HG02943 (cell line): ENCODE data around the gene LMAN1L.

Source experiments
- ATAC-seq: cut with Tn5 transposase; IDR thresholded peaks from one replicate; pipeline ENCODE4 v1.9.1; 2021; ENCODE audit warnings: mild to moderate bottlenecking, low read depth, moderate library complexity; ENCODE audit not compliant: unreplicated experiment

The LMAN1L gene

GRCh38 chr15:74792227-74793016, 20.2 kb upstream of the LMAN1L start:
- ATAC-seq: no peak

DNA sequence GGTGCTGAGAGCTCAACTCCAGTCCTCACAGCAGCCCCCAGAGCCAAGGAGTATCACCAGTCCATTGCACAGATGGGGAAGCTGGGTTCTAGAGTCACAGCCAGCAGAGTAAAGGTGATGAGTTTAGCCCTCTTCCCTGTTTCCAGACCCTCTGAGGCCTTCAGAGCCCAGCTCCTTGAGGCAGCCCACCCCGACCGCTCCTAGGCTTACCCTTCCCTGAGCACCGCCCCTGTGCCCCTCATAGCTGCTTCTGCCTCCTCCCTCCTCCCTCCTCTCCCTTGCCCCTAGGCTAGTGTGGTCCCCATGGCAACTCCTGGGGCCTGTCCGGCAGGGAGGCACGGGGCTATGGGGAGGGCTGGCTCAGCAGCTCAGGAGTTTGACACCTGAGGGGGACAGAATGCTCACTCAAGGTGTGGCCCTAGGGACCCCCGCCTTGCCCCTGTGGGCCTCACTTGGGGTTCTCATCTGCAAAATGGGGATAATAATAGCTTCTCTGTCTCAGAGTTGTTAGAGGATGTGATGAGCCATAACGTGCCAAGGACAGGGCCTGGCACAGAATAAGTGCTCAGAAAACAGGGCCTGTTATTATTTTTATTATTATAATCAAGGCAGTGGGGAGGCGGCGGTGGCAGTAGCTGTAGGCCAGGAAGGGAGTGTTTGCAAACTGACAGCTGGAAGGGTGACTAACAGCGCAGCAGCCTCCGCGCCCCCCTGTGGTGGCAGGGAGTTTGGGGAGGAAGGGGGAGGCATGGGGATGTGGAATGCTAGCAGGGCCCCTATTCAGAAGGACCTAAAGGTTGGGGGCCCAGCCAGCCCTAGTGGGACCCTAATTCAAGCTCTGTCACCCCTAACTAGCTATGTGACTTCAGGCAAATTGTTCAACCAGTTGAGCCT, 19.3 kb upstream of the LMAN1L start:
- ATAC-seq: no peak

DNA sequence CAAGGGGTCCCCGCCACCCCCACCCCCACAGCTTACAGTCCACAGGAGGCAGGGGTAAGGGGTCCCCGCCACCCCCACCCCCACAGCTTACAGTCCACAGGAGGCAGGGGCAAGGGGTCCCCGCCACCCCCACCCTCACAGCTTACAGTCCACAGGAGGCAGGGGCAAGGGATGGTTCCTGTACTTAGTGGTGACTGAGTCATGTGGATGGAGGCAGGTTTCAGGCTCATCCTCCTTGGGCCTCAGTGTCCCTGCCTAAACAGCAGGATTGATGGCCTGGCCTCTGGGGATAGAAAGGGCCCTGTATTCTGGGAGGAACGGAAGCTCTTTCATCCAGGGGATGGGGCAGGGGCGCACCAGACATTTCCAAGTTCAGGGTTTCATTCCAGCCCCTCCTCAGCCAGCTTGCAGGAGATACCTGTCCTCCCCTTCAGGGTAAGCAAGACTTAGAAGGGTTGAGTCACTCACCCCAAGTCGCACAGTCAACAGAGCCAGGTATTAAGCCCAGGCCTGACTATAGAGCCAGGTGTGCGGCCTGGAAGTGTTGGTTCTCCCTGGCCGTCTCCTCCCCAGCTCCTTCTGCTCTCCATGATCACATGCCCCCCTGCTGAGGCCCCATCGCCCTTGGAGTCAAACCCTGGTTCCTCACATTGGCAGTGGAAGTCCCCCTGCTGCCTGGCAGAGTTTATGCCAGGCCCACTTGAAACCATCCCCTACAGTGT, 18.2 kb upstream of the LMAN1L start:
- no peak for ATAC-seq

GRCh38 chr15:74794970-74795349, 17.7 kb upstream of the LMAN1L start:
- ATAC-seq: no peak

GRCh38 chr15:74795966-74796625, 16.5 kb upstream of the LMAN1L start:
- ATAC-seq: no peak

- ATAC-seq: no peak
Observed at GRCh38 chr15:74798388-74799254, 14.0 kb upstream of the LMAN1L start.

DNA sequence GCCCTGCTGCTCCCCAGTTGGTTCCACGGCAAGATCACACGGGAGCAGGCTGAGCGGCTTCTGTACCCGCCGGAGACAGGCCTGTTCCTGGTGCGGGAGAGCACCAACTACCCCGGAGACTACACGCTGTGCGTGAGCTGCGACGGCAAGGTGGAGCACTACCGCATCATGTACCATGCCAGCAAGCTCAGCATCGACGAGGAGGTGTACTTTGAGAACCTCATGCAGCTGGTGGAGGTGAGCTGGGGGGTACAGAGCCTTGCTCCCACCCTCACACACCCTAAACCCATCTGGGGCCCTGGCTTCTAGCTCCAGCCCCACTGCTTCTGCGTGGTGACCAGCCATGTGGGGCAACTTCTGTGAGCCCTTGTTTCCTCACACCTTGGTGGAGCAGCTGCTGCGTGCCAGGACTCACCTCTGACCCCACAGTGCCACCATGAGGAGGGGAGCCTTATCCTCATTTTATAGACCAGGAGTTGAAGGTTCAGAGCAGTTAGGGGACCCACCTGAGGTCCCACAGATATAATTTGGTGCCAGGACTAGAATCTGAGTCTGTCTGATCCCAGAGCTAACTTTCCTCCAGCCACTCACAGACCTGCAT, 13.3 kb upstream of the LMAN1L start:
- ATAC-seq: no peak

DNA sequence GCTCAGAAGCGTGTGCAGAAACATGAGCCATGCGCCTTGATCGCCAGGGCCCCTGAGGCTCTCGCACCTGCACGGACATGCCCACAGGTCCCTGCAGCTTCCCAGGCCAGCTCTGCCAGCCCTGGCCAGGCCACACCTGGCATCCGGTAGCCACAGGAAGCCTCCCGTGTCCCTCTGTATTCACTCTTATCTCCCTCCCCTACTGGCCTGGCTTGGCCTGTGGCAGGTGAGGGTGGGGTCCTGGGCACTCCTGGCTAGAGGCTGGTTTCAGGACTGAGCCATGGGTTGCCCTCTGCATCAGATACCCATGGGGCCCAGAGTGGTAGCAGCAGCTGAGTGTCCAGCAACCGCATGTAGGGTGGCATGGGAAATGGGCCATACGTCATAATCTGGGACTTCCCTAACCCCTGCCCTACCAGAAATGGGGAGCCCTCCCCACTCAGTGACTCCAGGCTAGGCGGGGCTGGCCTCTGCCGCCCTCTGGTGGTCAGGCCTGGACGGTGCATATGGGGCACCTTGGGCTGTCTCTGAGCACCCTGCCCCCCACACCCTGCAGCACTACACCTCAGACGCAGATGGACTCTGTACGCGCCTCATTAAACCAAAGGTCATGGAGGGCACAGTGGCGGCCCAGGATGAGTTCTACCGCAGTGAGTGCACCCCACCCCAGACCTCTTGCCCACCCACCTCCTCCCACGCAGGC, 12.6 kb upstream of the LMAN1L start:
- ATAC-seq: no peak

GRCh38 chr15:74800559-74801094, 12.0 kb upstream of the LMAN1L start:
- no peak for ATAC-seq

- ATAC-seq: no peak
Observed at GRCh38 chr15:74801311-74801997, 11.2 kb upstream of the LMAN1L start.

- ATAC-seq: no peak
Observed at GRCh38 chr15:74802290-74802689, 10.3 kb upstream of the LMAN1L start.

- no peak for ATAC-seq
Observed at GRCh38 chr15:74802862-74803447, 9.7 kb upstream of the LMAN1L start.

DNA sequence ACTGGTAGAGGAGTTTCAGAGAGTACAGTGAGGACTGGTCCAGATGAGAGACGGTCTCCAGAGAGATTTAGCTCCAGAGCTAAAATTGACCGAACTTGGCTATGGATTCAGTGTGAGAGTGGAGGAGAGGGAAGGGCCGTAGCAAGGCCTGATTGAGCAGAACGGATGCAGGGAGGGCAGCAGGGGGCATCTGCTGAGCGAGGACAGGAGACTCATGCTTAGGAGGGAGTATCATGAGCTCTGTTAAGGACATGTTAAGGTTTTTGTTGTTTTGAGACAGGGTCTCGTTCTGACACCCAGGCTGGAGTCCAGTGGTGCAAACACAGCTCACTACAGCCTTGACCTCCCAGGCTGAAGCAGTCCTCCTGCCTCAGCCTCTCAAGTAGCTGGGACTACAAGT, 7.7 kb upstream of the LMAN1L start:
- ATAC-seq: no peak

DNA sequence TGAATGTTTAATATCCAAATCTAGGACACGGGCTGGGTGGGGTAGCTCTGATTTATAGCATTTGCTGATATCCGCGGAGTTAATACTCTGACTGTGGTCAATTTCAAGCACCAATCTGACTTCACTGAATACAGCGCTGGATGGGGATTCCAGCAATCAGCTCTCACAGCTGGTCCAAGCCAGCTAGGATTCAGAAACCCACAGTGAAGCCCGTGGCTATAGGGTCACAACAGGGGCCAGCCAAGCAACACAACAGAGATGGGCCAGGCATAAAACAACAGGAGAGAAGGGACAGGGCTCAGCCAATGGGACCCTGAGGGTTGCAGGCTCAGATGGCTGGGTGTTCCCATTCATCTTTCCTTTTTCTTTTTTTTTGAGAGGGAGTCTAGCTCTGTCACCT, 5.4 kb upstream of the LMAN1L start:
- no peak for ATAC-seq

DNA sequence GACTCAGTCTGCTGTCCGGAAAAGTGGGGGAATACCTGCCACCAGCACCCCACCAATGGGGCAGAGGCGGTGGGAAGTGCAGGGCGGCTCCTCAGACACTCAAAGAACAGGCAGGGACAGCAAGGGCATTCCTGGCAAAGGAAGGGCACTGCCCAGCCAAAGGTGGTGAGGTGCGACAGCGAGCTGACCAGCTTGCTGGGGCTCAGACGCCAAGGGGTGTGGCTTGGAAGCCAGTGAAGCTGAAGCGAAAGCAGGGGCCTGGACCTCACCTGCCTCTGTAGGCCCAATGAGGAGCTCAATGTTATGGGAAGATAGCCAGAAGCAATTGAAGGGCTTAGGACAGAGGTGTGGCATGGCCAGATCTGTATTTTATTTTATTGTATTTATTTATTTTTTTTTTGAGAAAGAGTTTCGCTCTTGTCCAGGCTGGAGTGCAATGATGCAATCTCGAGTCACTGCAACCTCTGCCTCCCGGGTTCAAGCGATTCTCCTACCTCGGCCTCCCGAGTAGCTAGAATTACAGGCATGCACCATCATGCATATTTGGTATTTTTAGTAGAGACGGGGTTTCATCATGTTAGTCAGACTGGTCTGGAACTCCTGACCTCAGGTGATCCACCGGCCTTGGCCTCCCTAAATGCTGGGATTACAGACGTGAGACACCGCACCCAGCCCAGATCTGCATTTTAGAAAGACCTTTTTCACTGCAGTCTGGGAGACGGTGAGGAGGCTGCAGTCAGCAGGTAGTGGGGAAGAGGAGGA, 4.4 kb upstream of the LMAN1L start:
- no peak for ATAC-seq

- ATAC-seq: no peak
Observed at GRCh38 chr15:74808840-74809229, 3.8 kb upstream of the LMAN1L start.

DNA sequence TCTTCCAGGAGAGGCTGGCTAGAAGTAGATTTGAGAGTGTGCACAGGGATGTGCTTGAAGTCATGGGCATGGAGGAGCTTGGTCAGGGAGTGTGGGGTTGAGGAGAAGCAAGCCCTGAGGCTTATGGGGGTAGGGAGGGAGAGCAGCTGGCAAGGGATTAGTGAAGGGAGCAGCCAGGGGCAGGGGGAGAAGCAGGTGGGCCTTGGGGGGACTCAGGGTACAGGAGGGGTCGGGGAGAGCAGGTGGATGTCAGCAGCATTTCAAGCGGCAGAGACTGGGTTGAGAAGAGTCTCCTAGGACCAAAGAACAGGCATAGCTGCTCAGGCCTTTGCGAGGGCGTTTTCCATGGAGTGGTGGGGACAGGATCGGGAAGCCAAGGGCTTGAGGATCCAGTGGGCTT, 3.4 kb upstream of the LMAN1L start:
- no peak for ATAC-seq
